ENCODE results near the gene UGT1A4. TPM values are rescaled to one million over a fixed set of nuclear protein-coding genes. Genes with fewer than 3 reads are reported as not detected.
"Not testable (repeated sequence)": the region's sequence is repeated elsewhere in the genome, so short reads cannot be mapped to it uniquely, and the experiment has no call there.

UGT1A4 gene
- total and polyA plus RNA-seq, 8 donors = 0.19 TPM; not detected in 7

DNA sequence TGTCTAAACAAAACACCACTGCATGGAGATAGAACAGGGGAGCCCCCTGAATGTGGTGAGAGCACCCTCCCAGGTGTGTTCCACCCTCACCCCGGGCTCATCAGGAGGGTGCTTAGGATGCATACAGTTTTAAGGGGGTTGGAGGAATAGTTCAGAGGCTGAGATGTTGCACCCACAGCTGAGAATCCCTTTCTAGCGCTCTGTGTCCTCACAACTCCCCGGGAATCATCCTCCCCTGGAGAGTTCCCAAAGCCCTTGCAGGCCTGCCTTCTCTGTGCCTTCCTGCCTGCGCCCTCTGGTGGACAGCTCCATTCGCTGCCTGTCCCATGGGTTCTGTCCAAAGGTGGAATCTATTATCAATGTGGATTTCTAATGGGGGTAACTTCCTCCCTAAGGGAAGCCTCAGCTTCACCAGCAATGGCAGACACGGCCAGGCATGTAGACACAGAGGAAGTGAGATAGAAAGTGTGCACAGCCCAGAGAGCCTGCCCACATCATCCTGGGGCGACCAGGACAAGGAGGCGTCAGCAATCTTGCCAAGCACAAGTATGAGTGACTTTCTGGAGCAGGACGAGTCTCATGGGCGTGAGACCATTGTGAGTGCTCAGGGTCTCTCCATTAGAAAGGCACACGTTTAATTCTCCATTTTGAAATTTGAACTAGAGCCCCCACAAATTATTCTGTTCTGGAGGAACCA lies 7.1 kb upstream of the UGT1A4 start:
- Histone ChIP-seq H3K9me3 (no peaks in the 10 kb centered on the region), H3K36me3 (no peaks in the 10 kb centered on the region), H3K27ac (no peak overlapping the region), H3K27me3 (no peaks in the 10 kb centered on the region), H3K4me3 (no peak overlapping the region), H3K4me1 (no peaks in the 10 kb centered on the region)
- intact Hi-C loops (cut with DNase I) = no loop called here
- FAIRE-seq (no peak), DNase-seq (peak; percentile 63 to 95 (median 82)), ATAC-seq (peak; percentile 88 to 99 (median 98))
- 29 to 30% methylated on average over 11 of the region's 11 CpGs for WGBS, 2 donors
- TF ChIP-seq, protein P1, sequence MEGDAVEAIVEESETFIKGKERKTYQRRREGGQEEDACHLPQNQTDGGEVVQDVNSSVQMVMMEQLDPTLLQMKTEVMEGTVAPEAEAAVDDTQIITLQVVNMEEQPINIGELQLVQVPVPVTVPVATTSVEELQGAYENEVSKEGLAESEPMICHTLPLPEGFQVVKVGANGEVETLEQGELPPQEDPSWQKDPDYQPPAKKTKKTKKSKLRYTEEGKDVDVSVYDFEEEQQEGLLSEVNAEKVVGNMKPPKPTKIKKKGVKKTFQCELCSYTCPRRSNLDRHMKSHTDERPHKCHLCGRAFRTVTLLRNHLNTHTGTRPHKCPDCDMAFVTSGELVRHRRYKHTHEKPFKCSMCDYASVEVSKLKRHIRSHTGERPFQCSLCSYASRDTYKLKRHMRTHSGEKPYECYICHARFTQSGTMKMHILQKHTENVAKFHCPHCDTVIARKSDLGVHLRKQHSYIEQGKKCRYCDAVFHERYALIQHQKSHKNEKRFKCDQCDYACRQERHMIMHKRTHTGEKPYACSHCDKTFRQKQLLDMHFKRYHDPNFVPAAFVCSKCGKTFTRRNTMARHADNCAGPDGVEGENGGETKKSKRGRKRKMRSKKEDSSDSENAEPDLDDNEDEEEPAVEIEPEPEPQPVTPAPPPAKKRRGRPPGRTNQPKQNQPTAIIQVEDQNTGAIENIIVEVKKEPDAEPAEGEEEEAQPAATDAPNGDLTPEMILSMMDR (IDR thresholded peaks at IDR 0.05) = peak; percentile 78 to 87 (median 84)

- H3K36me3 ChIP-seq = no peaks in the 10 kb centered on the region
- ATAC-seq (no peak), DNase-seq (no peak), FAIRE-seq (no peak)
- no peaks in the 10 kb centered on the region for H3K4me1 ChIP-seq
- TF ChIP-seq, protein P1 (IDR thresholded peaks at IDR 0.05) = no peak
- intact Hi-C loops (cut with DNase I) = no loop called here
- no peaks in the 10 kb centered on the region for H3K9me3 ChIP-seq
- H3K27me3 ChIP-seq = no peaks in the 10 kb centered on the region
- WGBS, 2 donors = 61 to 62% methylated on average over 14 of the region's 14 CpGs
- H3K27ac ChIP-seq = no peak within 1 kb of the TSS
- no peak within 1 kb of the TSS for H3K4me3 ChIP-seq
These were observed 5.8 kb upstream of the UGT1A4 start, which contains the start of gene UGT1A5 for GRCh38 chr2:233712611-233713261. Gene UGT1A5, plus strand, starts transcription at chr2:233712907. Its CDS starts 85 bp downstream, at chr2:233712992.

DNA sequence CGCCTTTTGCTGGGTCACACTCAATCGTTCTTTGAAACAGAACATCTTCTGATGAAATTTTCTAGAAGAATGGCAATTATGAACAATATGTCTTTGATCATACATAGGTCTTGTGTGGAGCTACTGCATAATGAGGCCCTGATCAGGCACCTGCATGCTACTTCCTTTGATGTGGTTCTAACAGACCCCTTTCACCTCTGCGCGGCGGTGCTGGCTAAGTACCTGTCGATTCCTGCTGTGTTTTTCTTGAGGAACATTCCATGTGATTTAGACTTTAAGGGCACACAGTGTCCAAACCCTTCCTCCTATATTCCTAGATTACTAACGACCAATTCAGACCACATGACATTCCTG lies 5.3 kb upstream of the UGT1A4 start:
- Histone ChIP-seq H3K4me3 (no peak overlapping the region), H3K27ac (no peak overlapping the region), H3K36me3 (no peaks in the 10 kb centered on the region), H3K27me3 (no peaks in the 10 kb centered on the region), H3K9me3 (no peaks in the 10 kb centered on the region), H3K4me1 (no peaks in the 10 kb centered on the region)
- ATAC-seq = no peak
- intact Hi-C loops (cut with DNase I) = no loop called here
- DNase-seq = no peak
- 66 to 69% methylated on average over 7 of the region's 7 CpGs for WGBS, 2 donors
- no peak for FAIRE-seq
- TF ChIP-seq, protein P1 (IDR thresholded peaks at IDR 0.05) = no peak

DNA sequence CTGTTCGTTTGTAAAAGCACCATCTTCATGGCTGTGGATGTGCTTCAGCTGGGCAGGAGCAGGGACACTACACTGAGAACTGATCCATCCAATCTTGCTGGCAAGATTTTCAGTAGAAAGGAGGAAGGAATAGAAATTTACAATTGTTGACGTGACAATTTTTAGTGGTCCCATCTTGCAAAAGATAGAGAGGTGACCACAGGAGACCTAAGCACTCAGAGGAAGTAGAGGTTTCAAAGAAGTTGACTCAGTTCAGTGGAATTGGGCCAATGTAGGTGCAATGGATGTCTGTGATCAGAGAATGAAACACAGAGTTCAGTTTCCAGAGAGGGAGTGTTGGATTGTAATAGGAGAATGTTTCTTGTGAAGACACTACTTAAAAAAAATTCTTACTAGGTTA lies 4.4 kb upstream of the UGT1A4 start:
- FAIRE-seq = no peak
- Histone ChIP-seq H3K27ac (no peak overlapping the region), H3K4me3 (no peak overlapping the region), H3K27me3 (no peaks in the 10 kb centered on the region), H3K36me3 (no peaks in the 10 kb centered on the region), H3K9me3 (no peaks in the 10 kb centered on the region), H3K4me1 (no peaks in the 10 kb centered on the region)
- intact Hi-C loops (cut with DNase I) = no loop called here
- DNase-seq = no peak
- TF ChIP-seq, protein P1 (IDR thresholded peaks at IDR 0.05) = no peak
- ATAC-seq = no peak
- 50 to 70% methylated on average over 2 of the region's 2 CpGs for WGBS, 2 donors

- no peak for ATAC-seq
- no peak for DNase-seq
- TF ChIP-seq, protein P1 (IDR thresholded peaks at IDR 0.05) = no peak
These were observed 10.3 kb downstream of the UGT1A4 start, which contains the start of gene UGT1A3 for GRCh38 chr2:233728723-233729301. Gene UGT1A3, plus strand, starts transcription at chr2:233729042. Its CDS starts 85 bp downstream, at chr2:233729127.

GRCh38 chr2:233736868-233737653 lies 18.5 kb downstream of the UGT1A4 start:
- H3K27ac ChIP-seq; DNase-seq; intact Hi-C loops (cut with DNase I); FAIRE-seq; H3K36me3 ChIP-seq; ATAC-seq; H3K4me1 ChIP-seq; H3K4me3 ChIP-seq; H3K27me3 ChIP-seq; H3K9me3 ChIP-seq: not testable (repeated sequence)
- 70 to 83% methylated on average over 14 of the region's 14 CpGs for WGBS, 2 donors

More at GRCh38 chr2:233728723-233729301, 10.3 kb downstream of the UGT1A4 start, which contains the start of gene UGT1A3:
- H3K36me3 ChIP-seq = no peaks in the 10 kb centered on the region
- H3K9me3 ChIP-seq = no peaks in the 10 kb centered on the region
- no peaks in the 10 kb centered on the region for H3K27me3 ChIP-seq
- no peak for FAIRE-seq
- no peaks in the 10 kb centered on the region for H3K4me1 ChIP-seq
- 44 to 54% methylated on average over 8 of the region's 8 CpGs for WGBS, 2 donors
- H3K4me3 ChIP-seq = no peak within 1 kb of the TSS
- intact Hi-C loops (cut with DNase I) = no loop called here
- H3K27ac ChIP-seq = no peak within 1 kb of the TSS
